C4-2B (cell line): ENCODE measurements around the gene KRT20.

Experiments
- H3K27ac ChIP-seq: fragments of 450-650 bp; 2 replicates; pipeline ENCODE4 v1.5.1; 2017
- CTCF ChIP-seq: fragments of 450-650 bp; conservative IDR thresholded peaks from 2 replicates; pipeline ENCODE4 v1.5.1; 2017; ENCODE audit warnings: mild to moderate bottlenecking
- ZFX ChIP-seq: fragments of 450-650 bp; IDR thresholded peaks from 2 replicates; pipeline ENCODE4 v1.6.1; 2017

KRT20 gene

GRCh38 chr17:40895106-40895730 is 10.2 kb upstream of the KRT20 start:
- TF ChIP-seq ZFX (no peak), CTCF (no peak)
- no peak overlapping the region for H3K27ac ChIP-seq

DNA sequence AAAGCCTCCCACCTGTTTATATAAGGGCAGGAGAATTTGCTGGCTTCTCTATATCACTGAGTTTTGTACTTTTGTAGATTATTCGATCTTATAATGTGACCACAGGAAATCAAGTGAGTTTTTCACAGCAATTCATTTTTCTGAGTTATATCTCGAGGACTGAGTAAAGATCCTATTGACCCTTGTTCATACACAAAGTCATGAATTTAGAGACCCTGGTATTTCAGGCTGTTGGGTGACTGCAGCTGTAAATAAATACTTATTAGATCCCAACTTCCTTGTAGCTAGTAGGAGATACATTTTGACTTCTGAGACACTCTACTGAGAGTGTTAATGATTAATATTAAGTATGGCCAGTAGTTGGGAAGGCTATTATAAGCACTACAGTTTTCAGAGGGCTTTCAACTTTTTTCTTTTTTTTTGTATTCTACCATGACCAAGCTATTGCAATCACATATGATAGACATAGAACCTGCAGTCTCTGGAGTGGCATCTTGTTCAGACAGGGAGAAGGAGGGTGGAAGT is 3.2 kb upstream of the KRT20 start:
- TF ChIP-seq CTCF (no peak), ZFX (no peak)
- no peak overlapping the region for H3K27ac ChIP-seq

- no peak overlapping the region for H3K27ac ChIP-seq
- TF ChIP-seq CTCF (no peak), ZFX (no peak)
Measured at GRCh38 chr17:40886090-40886489, 1.0 kb upstream of the KRT20 start.

GRCh38 chr17:40883626-40884334 is 1.3 kb downstream of the KRT20 start:
- no peak for TF ChIP-seq CTCF
- no peak for TF ChIP-seq ZFX
- H3K27ac ChIP-seq: no peak overlapping the region

- no peak for TF ChIP-seq ZFX
- no peak for TF ChIP-seq CTCF
- no peak overlapping the region for H3K27ac ChIP-seq
Measured at GRCh38 chr17:40883031-40883430, 2.0 kb downstream of the KRT20 start.

DNA sequence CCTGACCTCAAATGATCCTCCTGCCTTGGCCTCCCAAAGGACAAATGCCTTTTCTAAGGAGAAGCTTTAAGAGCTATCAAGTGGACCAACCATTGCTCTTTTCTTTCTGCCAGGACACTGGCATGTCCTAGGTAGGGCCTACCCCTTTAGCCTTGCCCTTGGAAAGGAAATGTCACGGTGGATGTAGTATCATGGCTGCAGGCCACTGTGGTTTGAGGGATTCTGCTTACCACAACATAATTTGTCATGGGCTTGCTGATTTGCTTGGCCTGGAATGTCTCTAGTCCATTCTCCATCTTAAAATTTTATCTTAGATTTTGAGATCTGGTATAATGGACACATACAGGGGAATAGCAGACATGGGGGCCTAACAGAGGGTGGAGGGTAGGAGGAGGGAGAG is 6.0 kb downstream of the KRT20 start:
- TF ChIP-seq ZFX (no peak), CTCF (no peak)
- H3K27ac ChIP-seq: no peak overlapping the region

GRCh38 chr17:40878044-40878443 is 7.0 kb downstream of the KRT20 start:
- 0 out of 2 replicates have a peak, but pooled peaks have one; percentile 6 for TF ChIP-seq CTCF
- no peak for TF ChIP-seq ZFX

More at GRCh38 chr17:40878044-40878443, 7.0 kb downstream of the KRT20 start:
- no peak overlapping the region for H3K27ac ChIP-seq
